HepG2 (cell line): Measurements from ENCODE around the gene ANGPTL5. TPM values are rescaled to one million over a fixed set of nuclear protein-coding genes. Genes with fewer than 3 reads are reported as not detected.

ENCODE experiments used
- ARID3A ChIP-seq: IDR thresholded peaks from 2 replicates; pipeline ENCODE4 v1.6.1; 2012; ENCODE audit warnings: low read depth, low read length, improper control_type of control experiment
- ARID4A ChIP-seq: sonication (generic); formaldehyde crosslinking; IDR thresholded peaks from 2 replicates; pipeline ENCODE4 v1.5.0; 2020; ENCODE audit warnings: mild to moderate bottlenecking, missing genetic modification reagents, borderline replicate concordance
- ATRX ChIP-seq: sonication (generic); formaldehyde crosslinking; IDR thresholded peaks from 2 replicates; pipeline ENCODE4 v1.4.0; 2020; ENCODE audit warnings: missing genetic modification reagents, borderline replicate concordance
- CENPT ChIP-seq: sonication (generic); formaldehyde crosslinking; IDR thresholded peaks from 2 replicates; pipeline ENCODE4 v1.8.0; 2022; ENCODE audit warnings: low read depth, mild to moderate bottlenecking, moderate library complexity, missing genetic modification reagents
- HMG20A ChIP-seq: IDR thresholded peaks from 2 replicates; pipeline ENCODE4 v1.6.1; 2016; ENCODE audit warnings: borderline replicate concordance
- IKZF4 ChIP-seq: sonication (generic); formaldehyde crosslinking; IDR thresholded peaks from 2 replicates; pipeline ENCODE4 v1.5.1; 2020; ENCODE audit warnings: borderline replicate concordance, mild to moderate bottlenecking, low read depth, missing genetic modification reagents; ENCODE audit errors: not compliant biosample characterization
- KLF12 ChIP-seq: sonication (generic); formaldehyde crosslinking; IDR thresholded peaks from 2 replicates; pipeline ENCODE4 v1.4.0; 2020; ENCODE audit warnings: missing genetic modification reagents, borderline replicate concordance
- KLF6 ChIP-seq: IDR thresholded peaks from 2 replicates; pipeline ENCODE4 v1.8.0; 2016; ENCODE audit warnings: missing biosample characterization, missing genetic modification reagents
- MYC ChIP-seq: sonication (generic); formaldehyde crosslinking; IDR thresholded peaks from 2 replicates; pipeline ENCODE4 v1.9.0; 2021; ENCODE audit warnings: missing genetic modification reagents, borderline replicate concordance
- NFE2 ChIP-seq: sonication (generic); formaldehyde crosslinking; IDR thresholded peaks from 2 replicates; pipeline ENCODE4 v1.4.0; 2020; ENCODE audit warnings: missing genetic modification reagents
- NFKBIZ ChIP-seq: IDR thresholded peaks from 2 replicates; pipeline ENCODE4 v1.6.1; 2018; ENCODE audit warnings: missing genetic modification reagents, missing compliant biosample characterization
- NR2F6 ChIP-seq, 2 experiments: IDR thresholded peaks; 2 replicates each; pipeline ENCODE4 v1.6.1; 2016; ENCODE audit warnings: antibody characterized with exemption in 1 of 2, mild to moderate bottlenecking in 1 of 2
- POLR2A ChIP-seq, 2 experiments: IDR thresholded peaks; 2 replicates each; pipeline ENCODE4 v1.6.1; 2011; ENCODE audit warnings: low read depth in 2 of 2, low read length in 2 of 2, mild to moderate bottlenecking in 1 of 2, moderate library complexity in 1 of 2; ENCODE audit not compliant: insufficient read depth in 1 of 2
- RARG ChIP-seq: sonication (generic); formaldehyde crosslinking; IDR thresholded peaks from 2 replicates; pipeline ENCODE4 v1.4.0; 2020; ENCODE audit warnings: low read depth, mild to moderate bottlenecking, missing genetic modification reagents
- REPIN1 ChIP-seq: sonication (generic); formaldehyde crosslinking; IDR thresholded peaks from 2 replicates; pipeline ENCODE4 v1.8.0; 2022; ENCODE audit warnings: missing genetic modification reagents, low read depth, mild to moderate bottlenecking, borderline replicate concordance
- SKI ChIP-seq: fragments of 450-650 bp; IDR thresholded peaks from one replicate; pipeline ENCODE4 v1.6.1; 2018; ENCODE audit warnings: mild to moderate bottlenecking; ENCODE audit not compliant: partially characterized antibody
- ZKSCAN8 ChIP-seq: IDR thresholded peaks from 2 replicates; pipeline ENCODE4 v1.6.1; 2016; ENCODE audit warnings: borderline replicate concordance, missing genetic modification reagents, missing compliant biosample characterization
- ZNF225 ChIP-seq: sonication (generic); formaldehyde crosslinking; IDR thresholded peaks from 2 replicates; pipeline ENCODE4 v1.4.0; 2020; ENCODE audit warnings: mild to moderate bottlenecking, missing genetic modification reagents
- ZNF670 ChIP-seq: sonication (generic); formaldehyde crosslinking; IDR thresholded peaks from 2 replicates; pipeline ENCODE4 v1.8.0; 2022; ENCODE audit warnings: mild to moderate bottlenecking, missing genetic modification reagents, borderline replicate concordance
- polyA plus RNA-seq, 8 experiments: library from polyadenylated mRNA; depleted of rRNA in 3 of 8; stranded (reverse) in 7 of 8; unstranded in 1 of 8; fragments of >200 nt; fragmentation: Illumina TruSeq in 4 of 8; extraction: Trizol in 4 of 8; gene quantifications; 2 replicates each; pipeline versions ENCODE4 v1.2.1 to v1.2.3, GENCODE V29; 2011 to 2016; ENCODE audit warnings: low read depth in 4 of 8, missing spikeins in 1 of 8, mixed read lengths in 1 of 8; ENCODE audit not compliant: insufficient read depth in 1 of 8
- total RNA-seq, 5 experiments: library from RNA; depleted of rRNA; stranded (reverse); fragments of >200 nt; fragmentation: Illumina TruSeq; extraction: Trizol; gene quantifications; 2 replicates each; pipeline ENCODE4 v1.2.3, GENCODE V29; 2016; ENCODE audit warnings: low read depth in 1 of 5

Gene ANGPTL5
- total and polyA plus RNA-seq, 2 of the 13 experiments (the other 11 are each of a cell fraction or from before 2014, with no cell fraction given): not detected

- TF ChIP-seq ARID3A: no peak
- peak; percentile 51; the same call in 1 of the 2 replicates for TF ChIP-seq KLF12 (CRISPR knock-in tag)
- peak; percentile 99 for TF ChIP-seq ARID4A (CRISPR knock-in tag)
- TF ChIP-seq NR2F6 (IDR thresholded peaks at IDR 0.05): no peak
- TF ChIP-seq NR2F6 (CRISPR knock-in tag; IDR thresholded peaks at IDR 0.05): 0 out of 2 replicates have a peak, but pooled peaks have one; percentile 11
- no peak for TF ChIP-seq ATRX
- TF ChIP-seq REPIN1 (CRISPR knock-in tag): peak; percentile 75; the same call in 1 of the 2 replicates
- TF ChIP-seq MYC: peak; percentile 78
- no peak for TF ChIP-seq IKZF4 (CRISPR knock-in tag)
- TF ChIP-seq KLF6: 0 out of 2 replicates have a peak, but pooled peaks have one; percentile 42
- TF ChIP-seq NFE2 (CRISPR knock-in tag): no peak
- peak; percentile 65; the same call in 1 of the 2 replicates for TF ChIP-seq ZKSCAN8 (CRISPR knock-in tag)
- no peak for TF ChIP-seq ZNF670 (CRISPR knock-in tag)
- TF ChIP-seq NFKBIZ: peak; percentile 55; the same call in 1 of the 2 replicates
- TF ChIP-seq HMG20A: 0 out of 2 replicates have a peak, but pooled peaks have one; percentile 36
- no peak for TF ChIP-seq RARG (CRISPR knock-in tag)
- TF ChIP-seq ZNF225 (CRISPR knock-in tag): peak; percentile 87
- TF ChIP-seq POLR2A (IDR thresholded peaks at IDR 0.05; ENCODE audit: insufficient read depth in 1 of 2, low read depth in 2 of 2, low read length in 2 of 2): peak; percentile 42; a peak in 3 of 4 replicates
- TF ChIP-seq SKI: peak; percentile 66
- TF ChIP-seq CENPT (CRISPR knock-in tag): peak; percentile 61; the same call in 1 of the 2 replicates
Measured at GRCh38 chr11:101914738-101915426, 1.4 kb downstream of the ANGPTL5 start, which contains the start of gene CEP126 (continued).
